GM23338 (cell line): ENCODE data around the gene PLEKHG4.

ENCODE experiments used
- CREB1 ChIP-seq: fragments of 250-450 bp; sonication (Bioruptor Pico); IDR thresholded peaks from 2 replicates; pipeline ENCODE4 v1.5.0; 2020; ENCODE audit warnings: low read depth, mild to moderate bottlenecking, moderate library complexity
- EZH2 ChIP-seq: fragments of 200-600 bp; sonication (generic); IDR thresholded peaks from one replicate; pipeline ENCODE4 v1.8.0; 2017; ENCODE audit warnings: antibody characterized with exemption, mild to moderate bottlenecking, low read depth; ENCODE audit not compliant: unreplicated experiment
- EZH2phosphoT487 ChIP-seq: fragments of 200-600 bp; sonication (generic); IDR thresholded peaks from one replicate; pipeline ENCODE4 v1.8.1; 2018; ENCODE audit warnings: antibody characterized with exemption; ENCODE audit not compliant: unreplicated experiment
- JUNB ChIP-seq: IDR thresholded peaks from one replicate; pipeline ENCODE4 v1.6.1; 2016; ENCODE audit warnings: antibody characterized with exemption; ENCODE audit not compliant: unreplicated experiment
- NANOG ChIP-seq: IDR thresholded peaks from 2 replicates; pipeline ENCODE4 v1.6.1; 2016; ENCODE audit warnings: antibody characterized with exemption, borderline replicate concordance
- POLR2AphosphoS5 ChIP-seq: IDR thresholded peaks from 2 replicates; pipeline ENCODE4 v1.6.1; 2016; ENCODE audit warnings: antibody characterized with exemption, low read depth
- STAT1 ChIP-seq: IDR thresholded peaks from one replicate; pipeline ENCODE4 v1.6.1; 2016; ENCODE audit warnings: antibody characterized with exemption; ENCODE audit not compliant: unreplicated experiment
- ZNF331 ChIP-seq: fragments of 250-450 bp; sonication (Bioruptor Pico); IDR thresholded peaks from 2 replicates; pipeline ENCODE4 v1.5.0; 2020; ENCODE audit warnings: low read depth, mild to moderate bottlenecking, moderate library complexity
- TF ChIP-seq, protein P1 (sequence below), 2 experiments: fragments of 200-600 bp in 1 of 2; sonication (generic) in 1 of 2; conservative IDR thresholded peaks; 2 replicates each; pipeline versions ENCODE4 v1.5.1 to v1.6.1; 2016 to 2017; ENCODE audit warnings: antibody characterized with exemption in 2 of 2, low read depth in 2 of 2, mild to moderate bottlenecking in 2 of 2, moderate library complexity in 1 of 2
- TF ChIP-seq, protein P2 (sequence below): IDR thresholded peaks from one replicate; pipeline ENCODE4 v1.6.1; 2018; ENCODE audit warnings: antibody characterized with exemption; ENCODE audit not compliant: unreplicated experiment
- TF ChIP-seq, protein P3 (sequence below): IDR thresholded peaks from 2 replicates; pipeline ENCODE4 v1.6.1; 2016; ENCODE audit warnings: antibody characterized with exemption
- TF ChIP-seq, protein P4 (sequence below): fragments of 250-450 bp; sonication (Bioruptor Pico); IDR thresholded peaks from 2 replicates; pipeline ENCODE4 v1.5.0; 2020; ENCODE audit warnings: mild to moderate bottlenecking, moderate library complexity

DNA sequence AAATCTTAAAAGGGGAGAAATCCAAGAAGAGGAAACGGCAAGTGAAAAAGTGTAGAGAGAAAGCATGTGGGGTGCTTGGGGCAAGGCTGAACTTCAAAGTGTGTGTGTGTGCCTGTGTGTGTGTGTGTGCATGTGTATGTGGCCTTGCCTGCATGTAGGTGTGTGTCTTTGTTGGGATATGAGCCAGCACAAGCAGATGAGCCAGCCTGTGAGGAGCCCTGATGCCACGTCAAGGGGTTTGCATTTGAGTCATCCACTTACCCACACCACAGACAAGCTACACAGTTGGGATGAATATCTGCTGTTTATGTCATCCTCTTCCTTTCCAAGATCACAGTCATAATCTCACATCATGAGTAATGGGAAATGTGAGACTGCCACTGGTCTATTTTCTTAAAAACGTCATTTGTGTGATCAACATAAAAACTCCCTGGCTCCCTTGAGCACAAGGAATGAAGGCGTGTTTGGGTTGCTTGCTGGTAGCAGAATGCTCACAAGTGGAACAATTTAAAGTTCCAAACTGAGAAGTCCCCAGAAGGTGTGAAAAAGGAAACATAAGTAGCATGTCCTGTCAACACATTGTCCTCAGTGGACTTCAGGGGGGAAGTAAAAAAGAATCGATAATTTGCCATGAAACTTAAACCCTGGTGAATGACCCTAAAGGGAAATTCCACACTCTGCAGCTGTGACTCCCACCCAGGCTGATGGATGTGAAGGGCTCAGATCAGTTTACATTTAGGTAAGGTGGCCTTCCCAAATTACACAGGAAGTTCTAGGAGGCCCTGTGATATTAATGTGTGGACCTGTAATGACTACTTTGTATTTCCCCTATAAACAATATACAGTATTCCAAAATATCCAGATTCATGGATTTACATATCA, 32.5 kb downstream of the PLEKHG4 start:
- TF ChIP-seq, protein P1, sequence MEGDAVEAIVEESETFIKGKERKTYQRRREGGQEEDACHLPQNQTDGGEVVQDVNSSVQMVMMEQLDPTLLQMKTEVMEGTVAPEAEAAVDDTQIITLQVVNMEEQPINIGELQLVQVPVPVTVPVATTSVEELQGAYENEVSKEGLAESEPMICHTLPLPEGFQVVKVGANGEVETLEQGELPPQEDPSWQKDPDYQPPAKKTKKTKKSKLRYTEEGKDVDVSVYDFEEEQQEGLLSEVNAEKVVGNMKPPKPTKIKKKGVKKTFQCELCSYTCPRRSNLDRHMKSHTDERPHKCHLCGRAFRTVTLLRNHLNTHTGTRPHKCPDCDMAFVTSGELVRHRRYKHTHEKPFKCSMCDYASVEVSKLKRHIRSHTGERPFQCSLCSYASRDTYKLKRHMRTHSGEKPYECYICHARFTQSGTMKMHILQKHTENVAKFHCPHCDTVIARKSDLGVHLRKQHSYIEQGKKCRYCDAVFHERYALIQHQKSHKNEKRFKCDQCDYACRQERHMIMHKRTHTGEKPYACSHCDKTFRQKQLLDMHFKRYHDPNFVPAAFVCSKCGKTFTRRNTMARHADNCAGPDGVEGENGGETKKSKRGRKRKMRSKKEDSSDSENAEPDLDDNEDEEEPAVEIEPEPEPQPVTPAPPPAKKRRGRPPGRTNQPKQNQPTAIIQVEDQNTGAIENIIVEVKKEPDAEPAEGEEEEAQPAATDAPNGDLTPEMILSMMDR (conservative IDR thresholded peaks at IDR 0.05; ENCODE audit: low read depth in 2 of 2), result no peak
- no peak for TF ChIP-seq CREB1 (CRISPR knock-in tag)
- TF ChIP-seq EZH2phosphoT487, result no peak
- TF ChIP-seq, protein P2, sequence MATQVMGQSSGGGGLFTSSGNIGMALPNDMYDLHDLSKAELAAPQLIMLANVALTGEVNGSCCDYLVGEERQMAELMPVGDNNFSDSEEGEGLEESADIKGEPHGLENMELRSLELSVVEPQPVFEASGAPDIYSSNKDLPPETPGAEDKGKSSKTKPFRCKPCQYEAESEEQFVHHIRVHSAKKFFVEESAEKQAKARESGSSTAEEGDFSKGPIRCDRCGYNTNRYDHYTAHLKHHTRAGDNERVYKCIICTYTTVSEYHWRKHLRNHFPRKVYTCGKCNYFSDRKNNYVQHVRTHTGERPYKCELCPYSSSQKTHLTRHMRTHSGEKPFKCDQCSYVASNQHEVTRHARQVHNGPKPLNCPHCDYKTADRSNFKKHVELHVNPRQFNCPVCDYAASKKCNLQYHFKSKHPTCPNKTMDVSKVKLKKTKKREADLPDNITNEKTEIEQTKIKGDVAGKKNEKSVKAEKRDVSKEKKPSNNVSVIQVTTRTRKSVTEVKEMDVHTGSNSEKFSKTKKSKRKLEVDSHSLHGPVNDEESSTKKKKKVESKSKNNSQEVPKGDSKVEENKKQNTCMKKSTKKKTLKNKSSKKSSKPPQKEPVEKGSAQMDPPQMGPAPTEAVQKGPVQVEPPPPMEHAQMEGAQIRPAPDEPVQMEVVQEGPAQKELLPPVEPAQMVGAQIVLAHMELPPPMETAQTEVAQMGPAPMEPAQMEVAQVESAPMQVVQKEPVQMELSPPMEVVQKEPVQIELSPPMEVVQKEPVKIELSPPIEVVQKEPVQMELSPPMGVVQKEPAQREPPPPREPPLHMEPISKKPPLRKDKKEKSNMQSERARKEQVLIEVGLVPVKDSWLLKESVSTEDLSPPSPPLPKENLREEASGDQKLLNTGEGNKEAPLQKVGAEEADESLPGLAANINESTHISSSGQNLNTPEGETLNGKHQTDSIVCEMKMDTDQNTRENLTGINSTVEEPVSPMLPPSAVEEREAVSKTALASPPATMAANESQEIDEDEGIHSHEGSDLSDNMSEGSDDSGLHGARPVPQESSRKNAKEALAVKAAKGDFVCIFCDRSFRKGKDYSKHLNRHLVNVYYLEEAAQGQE, result no peak
- no peak for TF ChIP-seq EZH2
- TF ChIP-seq ZNF331 (CRISPR knock-in tag), result no peak
- no peak for TF ChIP-seq POLR2AphosphoS5
- TF ChIP-seq STAT1, result no peak
- TF ChIP-seq JUNB, result no peak
- TF ChIP-seq, protein P3, sequence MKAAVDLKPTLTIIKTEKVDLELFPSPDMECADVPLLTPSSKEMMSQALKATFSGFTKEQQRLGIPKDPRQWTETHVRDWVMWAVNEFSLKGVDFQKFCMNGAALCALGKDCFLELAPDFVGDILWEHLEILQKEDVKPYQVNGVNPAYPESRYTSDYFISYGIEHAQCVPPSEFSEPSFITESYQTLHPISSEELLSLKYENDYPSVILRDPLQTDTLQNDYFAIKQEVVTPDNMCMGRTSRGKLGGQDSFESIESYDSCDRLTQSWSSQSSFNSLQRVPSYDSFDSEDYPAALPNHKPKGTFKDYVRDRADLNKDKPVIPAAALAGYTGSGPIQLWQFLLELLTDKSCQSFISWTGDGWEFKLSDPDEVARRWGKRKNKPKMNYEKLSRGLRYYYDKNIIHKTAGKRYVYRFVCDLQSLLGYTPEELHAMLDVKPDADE, result no peak
- TF ChIP-seq, protein P4, sequence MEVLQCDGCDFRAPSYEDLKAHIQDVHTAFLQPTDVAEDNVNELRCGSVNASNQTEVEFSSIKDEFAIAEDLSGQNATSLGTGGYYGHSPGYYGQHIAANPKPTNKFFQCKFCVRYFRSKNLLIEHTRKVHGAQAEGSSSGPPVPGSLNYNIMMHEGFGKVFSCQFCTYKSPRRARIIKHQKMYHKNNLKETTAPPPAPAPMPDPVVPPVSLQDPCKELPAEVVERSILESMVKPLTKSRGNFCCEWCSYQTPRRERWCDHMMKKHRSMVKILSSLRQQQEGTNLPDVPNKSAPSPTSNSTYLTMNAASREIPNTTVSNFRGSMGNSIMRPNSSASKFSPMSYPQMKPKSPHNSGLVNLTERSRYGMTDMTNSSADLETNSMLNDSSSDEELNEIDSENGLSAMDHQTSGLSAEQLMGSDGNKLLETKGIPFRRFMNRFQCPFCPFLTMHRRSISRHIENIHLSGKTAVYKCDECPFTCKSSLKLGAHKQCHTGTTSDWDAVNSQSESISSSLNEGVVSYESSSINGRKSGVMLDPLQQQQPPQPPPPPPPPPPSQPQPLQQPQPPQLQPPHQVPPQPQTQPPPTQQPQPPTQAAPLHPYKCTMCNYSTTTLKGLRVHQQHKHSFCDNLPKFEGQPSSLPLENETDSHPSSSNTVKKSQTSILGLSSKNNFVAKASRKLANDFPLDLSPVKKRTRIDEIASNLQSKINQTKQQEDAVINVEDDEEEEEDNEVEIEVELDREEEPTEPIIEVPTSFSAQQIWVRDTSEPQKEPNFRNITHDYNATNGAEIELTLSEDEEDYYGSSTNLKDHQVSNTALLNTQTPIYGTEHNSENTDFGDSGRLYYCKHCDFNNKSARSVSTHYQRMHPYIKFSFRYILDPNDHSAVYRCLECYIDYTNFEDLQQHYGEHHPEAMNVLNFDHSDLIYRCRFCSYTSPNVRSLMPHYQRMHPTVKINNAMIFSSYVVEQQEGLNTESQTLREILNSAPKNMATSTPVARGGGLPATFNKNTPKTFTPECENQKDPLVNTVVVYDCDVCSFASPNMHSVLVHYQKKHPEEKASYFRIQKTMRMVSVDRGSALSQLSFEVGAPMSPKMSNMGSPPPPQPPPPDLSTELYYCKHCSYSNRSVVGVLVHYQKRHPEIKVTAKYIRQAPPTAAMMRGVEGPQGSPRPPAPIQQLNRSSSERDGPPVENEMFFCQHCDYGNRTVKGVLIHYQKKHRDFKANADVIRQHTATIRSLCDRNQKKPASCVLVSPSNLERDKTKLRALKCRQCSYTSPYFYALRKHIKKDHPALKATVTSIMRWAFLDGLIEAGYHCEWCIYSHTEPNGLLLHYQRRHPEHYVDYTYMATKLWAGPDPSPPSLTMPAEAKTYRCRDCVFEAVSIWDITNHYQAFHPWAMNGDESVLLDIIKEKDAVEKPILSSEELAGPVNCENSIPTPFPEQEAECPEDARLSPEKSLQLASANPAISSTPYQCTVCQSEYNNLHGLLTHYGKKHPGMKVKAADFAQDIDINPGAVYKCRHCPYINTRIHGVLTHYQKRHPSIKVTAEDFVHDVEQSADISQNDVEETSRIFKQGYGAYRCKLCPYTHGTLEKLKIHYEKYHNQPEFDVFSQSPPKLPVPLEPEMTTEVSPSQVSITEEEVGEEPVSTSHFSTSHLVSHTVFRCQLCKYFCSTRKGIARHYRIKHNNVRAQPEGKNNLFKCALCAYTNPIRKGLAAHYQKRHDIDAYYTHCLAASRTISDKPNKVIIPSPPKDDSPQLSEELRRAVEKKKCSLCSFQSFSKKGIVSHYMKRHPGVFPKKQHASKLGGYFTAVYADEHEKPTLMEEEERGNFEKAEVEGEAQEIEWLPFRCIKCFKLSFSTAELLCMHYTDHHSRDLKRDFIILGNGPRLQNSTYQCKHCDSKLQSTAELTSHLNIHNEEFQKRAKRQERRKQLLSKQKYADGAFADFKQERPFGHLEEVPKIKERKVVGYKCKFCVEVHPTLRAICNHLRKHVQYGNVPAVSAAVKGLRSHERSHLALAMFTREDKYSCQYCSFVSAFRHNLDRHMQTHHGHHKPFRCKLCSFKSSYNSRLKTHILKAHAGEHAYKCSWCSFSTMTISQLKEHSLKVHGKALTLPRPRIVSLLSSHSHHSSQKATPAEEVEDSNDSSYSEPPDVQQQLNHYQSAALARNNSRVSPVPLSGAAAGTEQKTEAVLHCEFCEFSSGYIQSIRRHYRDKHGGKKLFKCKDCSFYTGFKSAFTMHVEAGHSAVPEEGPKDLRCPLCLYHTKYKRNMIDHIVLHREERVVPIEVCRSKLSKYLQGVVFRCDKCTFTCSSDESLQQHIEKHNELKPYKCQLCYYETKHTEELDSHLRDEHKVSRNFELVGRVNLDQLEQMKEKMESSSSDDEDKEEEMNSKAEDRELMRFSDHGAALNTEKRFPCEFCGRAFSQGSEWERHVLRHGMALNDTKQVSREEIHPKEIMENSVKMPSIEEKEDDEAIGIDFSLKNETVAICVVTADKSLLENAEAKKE (CRISPR knock-in tag), result no peak
- no peak for TF ChIP-seq NANOG
